Inflammatory macrophage (primary cell): ENCODE measurements around the gene EXD2.
"Not testable (repeated sequence)": the region's sequence is repeated elsewhere in the genome, so short reads cannot be mapped to it uniquely, and the experiment has no call there.

ENCODE experiments used
- DNase-seq, 2 donors: peaks; one replicate each; pipeline ENCODE4 v3.0.0-alpha.2; 2020 to 2022

The EXD2 gene

DNA sequence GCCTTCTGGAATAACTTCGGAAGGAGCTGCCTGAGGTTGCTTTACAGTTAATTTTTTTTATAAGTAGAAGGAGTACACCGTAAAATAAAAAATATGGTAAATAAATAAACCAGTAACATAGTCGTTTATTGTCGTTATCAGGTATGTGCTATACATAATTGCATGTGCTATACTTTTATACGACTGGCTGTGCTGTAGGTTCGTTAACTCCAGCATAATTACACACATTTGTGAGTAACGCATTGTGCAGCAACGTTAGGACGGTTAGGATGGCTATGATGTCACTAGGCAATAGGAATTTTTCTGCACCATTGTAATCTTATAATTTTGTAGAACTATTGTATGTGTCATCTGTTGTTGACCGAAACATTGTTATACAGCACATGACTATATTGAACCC, 8.5 kb downstream of the EXD2 start:
- DNase-seq = no peak

DNA sequence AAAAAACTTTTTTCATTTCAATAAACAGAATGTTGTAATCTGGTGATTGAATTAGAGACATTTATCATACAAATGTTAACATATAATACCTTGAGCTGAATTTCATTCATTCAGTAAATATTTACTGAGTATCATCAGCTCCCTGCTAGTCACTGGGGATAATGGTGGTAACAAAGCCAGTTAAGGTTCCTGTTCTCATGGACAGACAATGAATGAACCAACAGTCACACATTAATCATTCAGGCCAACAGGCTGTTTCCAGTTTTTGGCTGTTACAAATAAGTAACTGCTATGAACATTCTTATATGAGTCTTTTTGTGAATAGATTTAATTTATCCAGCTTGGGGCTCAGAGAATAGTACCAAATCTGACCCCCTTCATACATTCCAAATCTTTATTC, 13.5 kb downstream of the EXD2 start:
- DNase-seq = no peak

DNA sequence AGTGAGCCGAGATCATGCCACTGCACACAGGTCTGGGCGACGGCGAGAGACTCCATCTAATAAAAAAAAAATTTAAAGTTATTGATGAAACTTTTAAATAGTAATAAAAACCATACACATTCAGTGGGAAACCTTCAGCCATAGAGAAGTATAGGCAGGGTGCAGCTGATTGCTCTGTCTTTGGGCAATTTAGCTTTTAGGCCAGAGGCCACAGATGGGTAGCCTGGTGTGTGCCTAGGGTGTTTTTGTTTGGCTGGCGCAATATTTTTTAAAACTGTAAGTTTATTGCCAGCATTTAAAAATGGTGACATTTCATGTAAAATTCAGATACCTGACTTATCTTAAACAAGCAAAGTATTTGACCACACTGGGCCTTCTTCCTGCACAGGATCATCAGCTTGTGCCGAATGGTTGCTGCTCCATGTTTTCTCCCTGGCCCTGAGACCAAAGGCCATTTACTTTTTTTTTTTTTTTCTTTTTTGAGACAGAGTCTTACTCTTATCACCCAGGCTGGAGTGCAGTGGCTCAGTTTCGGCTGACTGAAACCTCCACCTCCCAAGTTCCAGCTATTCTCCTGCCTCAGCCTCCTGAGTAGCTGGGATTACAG, 16.2 kb downstream of the EXD2 start:
- DNase-seq = no peak

DNA sequence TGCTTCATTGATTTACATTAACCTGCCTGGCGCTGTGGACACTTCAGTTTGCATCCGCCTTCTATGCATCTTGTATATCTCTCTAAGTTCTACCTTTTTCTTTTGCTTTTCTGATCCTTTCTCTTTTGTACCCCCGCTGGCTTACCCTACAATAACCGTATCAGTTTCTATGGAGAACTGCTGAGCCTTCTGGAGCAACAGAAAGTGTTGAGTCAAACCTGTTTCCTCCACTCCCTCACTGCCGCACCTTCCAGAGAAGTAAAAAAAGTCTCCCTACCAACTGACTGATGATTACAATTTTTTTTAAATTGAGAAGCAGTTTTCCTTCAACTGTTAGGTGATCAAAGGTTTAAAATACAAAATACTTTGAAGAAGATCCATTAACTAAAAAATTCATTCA, 17.4 kb downstream of the EXD2 start:
- no peak for DNase-seq

DNA sequence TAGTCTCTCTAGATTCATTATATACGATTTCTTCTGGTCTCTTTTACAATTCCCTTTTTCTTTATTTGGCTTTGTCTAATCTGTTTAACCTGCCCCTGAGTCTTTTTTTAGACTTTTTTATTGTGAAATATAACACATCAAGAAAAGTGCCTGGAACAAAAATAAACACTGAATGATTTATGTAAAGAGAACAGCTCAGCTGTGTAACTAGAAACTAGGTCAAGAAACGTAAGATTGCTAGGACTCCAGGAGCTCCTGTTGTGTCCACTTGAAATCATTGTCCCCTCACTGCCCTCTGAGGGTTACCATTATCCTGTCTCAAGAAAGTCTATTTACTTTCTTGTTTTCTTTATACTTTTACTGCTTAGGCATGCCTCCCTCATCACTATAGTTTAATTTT, 23.1 kb downstream of the EXD2 start:
- no peak for DNase-seq

DNA sequence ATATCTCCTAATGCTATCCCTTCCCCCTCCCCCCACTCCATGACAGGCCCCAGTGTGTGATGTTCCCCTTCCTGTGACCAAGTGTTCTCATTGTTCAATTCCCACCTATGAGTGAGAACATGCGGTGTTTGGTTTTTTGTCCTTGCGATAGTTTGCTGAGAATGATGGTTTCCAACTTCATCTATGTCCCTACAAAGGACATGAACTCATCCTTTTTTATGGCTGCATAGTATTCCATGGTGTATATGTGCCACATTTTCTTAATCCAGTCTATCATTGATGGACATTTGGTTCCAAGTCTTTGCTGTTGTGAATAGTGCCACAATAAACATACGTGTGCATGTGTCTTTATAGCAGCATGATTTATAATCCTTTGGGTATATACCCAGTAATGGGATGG, 26.4 kb downstream of the EXD2 start:
- DNase-seq = not testable (repeated sequence)

DNA sequence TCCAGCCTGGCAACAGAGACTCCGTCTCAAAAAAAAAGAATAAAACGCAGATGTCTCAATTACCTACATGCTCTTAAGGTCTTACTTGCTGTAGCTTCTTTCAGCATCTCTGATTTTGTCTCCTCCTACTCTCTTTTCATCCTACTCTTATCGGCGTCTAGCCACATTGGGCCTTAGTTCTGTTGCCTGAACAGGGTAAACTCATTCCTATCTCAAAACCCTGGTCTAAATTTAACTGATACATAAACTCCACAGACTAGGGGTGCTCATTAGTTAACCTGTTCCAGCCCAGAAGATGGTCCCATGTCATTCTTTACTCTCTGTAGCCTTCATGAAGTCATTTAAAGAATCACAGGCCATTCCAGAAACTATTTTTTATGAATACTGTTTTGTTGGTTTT, 33.6 kb downstream of the EXD2 start:
- DNase-seq = no peak

DNA sequence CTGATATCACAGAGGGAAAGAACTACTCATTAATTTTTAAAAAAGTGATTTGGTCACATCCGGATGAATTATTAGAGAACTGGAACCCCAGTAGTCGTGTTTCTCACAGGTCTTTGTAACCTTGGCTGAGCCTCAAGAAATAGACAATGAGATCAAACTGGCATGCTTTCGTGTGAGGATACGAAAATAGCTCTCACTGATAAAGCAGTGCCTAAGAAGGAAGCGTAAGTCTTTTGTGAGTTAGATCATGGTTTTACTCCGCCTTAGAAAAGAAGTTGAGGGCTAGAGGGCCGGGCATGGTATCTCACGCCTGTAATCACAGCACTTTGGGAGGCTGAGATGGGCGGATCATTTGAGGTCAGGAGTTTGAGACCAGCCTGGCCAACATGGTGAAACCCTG, 34.9 kb downstream of the EXD2 start:
- DNase-seq = no peak

DNA sequence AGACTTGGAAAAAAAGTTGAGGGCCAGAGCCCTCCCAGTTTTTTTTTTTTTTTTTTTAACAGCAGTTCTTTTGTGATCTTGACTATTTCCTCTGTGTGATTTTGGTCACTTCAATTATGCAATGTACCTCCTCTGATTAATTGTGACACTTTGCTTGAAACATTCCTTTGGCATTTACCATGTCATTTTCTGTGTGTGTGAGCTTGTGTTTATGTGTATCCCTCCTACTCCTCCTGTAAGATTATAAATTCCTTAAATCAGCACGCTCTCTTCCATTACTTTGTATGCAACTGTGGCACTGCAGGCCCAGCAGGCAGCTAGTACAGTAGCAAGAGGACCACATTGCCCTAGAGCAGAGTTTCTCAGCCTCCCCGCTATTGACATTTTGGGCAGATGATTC, 35.4 kb downstream of the EXD2 start:
- DNase-seq = peak in 1 of 2 donors; percentile 8

DNA sequence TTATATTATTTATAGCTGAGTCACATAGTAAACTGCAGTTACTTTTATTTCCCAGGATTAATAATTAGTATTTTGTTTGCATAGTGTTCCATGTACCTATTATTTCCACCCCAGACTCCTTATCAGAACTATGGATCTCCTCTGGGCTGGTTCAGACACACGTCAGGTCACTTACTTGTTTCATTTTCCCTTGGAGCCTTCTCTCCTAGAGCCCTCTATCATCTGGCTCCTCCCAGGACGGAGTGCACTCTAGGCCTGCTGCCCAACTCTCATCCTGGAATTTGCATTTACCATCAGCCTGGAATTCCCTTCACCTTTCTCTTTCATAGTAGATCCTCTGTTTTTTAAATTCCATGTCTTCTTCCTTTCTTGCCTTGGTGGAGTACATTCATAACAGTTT, 40.2 kb downstream of the EXD2 start:
- no peak for DNase-seq

DNA sequence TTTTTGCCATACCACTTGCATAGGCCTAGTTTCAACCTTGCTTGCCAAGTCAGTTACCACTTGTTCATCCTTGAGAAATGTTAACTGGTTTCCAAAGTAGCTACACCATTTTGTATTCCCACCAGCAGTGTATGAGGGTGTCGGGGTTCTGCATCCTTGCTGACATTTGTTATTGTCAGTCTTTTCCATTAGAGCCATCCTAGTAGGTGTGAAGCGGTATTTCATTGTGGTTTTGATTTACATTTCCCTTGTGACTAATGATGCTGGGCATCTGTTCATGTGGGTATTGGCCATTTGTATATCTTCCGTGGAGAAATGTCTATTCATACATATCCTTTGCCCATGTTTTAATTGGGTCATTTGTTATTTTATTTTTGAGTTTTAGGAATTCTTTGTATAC, 41.1 kb downstream of the EXD2 start:
- no peak for DNase-seq

DNA sequence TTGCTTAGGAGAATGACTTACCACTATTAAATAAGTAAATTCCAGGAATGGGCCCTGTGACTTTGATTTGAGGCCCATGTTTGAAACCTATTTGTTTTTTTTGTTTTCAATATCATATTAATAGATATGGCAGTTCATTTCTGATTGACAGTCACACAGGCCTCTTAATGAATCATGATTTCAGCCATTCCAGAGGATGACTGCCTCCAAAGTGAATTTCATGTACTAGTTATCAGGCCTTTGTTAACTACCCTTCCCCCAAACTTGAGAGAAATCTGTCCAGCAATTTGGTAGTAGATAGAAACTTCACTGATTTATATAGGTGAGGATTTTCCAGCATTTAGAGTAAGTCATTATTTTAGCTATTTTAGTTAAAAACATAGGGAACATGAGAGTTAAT, 42.8 kb downstream of the EXD2 start:
- DNase-seq = no peak

DNA sequence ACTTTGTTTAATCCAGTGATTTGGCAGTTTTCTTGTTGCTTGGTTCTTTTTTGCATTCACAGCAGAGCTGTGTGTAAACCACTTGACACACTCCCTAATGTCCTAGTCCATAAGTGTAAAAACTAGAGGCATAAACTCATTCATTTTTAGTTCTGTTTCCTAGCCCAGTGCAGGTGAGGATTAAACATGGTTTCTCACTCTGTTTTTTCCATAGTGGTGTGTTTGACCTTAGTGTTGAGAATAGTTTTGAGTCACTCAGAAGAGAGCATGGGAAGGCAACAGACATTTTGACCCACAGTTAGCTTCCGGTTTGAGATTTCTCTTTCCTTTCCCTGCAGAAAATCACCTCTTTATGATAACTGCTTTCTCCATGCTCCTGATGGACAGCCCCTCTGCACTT, 44.4 kb downstream of the EXD2 start:
- no peak for DNase-seq

DNA sequence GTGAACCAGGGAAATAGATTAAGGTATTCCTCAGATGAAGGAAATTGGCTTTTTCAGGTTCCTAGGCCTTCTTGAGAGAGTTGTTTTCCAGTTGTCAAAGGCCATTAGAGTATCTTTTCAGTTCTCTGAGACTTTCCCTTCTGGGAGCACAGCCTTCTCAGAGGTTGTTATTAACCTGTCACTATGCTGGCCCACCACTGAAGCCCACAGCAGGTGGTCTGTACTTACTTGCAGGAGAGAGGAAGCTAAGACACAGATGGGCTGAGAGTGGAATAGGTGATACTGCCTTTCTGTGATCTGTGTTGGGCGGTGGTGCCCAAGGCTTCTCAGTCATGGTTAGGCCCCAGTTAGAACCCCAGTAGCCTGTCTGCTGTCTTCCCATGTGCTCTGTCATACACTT, 45.8 kb downstream of the EXD2 start:
- no peak for DNase-seq

DNA sequence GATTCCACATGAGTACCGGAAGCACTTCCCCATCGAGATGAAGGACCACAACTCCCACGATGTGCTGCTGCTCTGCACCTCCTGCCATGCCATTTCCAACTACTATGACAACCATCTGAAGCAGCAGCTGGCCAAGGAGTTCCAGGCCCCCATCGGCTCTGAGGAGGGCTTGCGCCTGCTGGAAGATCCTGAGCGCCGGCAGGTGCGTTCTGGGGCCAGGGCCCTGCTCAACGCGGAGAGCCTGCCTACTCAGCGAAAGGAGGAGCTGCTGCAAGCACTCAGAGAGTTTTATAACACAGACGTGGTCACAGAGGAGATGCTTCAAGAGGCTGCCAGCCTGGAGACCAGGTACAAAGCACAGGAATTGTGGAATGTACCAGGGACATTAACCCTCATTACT, 46.3 kb downstream of the EXD2 start:
- no peak for DNase-seq

DNA sequence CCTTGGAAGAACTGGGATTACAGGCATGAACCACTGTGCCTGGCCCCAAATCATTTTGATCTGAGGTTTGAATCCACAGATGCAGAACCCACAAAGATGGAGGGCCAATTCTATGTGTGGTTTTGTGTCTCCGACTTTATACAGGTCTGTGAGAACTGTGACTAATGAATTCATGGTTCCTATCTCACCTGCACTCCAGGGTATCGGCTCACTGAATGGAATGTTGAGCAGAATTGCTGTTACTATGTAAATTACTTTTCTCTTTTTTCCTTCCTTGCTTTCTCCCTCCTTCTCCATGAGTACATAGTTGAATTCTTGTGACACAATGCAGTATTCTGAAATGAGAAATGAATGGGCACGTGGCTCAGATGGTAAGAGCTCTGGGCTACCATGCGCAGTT, 47.6 kb downstream of the EXD2 start:
- DNase-seq = no peak

DNA sequence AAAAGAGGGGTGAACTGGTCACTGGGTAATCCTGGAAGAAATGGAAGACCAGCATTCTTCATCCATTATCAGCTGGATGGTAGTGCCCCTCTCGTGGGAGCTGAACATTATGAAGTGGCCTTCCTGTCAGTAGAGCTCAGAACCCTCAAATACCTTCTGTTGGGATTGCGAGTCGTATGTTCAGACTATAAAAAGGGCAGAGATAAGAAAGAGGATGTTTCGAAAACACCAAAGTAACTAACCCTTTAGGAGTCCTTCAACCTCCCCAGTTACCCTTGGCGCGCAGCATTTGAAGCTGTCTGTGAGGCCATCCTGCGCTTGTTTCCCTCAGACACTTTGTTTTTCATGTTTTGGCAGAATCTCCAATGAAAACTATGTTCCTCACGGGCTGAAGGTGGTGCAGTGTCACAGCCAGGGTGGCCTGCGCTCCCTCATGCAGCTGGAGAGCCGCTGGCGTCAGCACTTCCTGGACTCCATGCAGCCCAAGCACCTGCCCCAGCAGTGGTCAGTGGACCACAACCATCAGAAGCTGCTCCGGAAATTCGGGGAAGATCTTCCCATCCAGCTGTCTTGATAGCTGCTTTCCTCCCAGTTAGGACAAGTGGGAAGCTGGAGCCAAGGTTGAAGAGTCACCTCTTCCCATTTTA, 49.4 kb downstream of the EXD2 start:
- DNase-seq = no peak

DNA sequence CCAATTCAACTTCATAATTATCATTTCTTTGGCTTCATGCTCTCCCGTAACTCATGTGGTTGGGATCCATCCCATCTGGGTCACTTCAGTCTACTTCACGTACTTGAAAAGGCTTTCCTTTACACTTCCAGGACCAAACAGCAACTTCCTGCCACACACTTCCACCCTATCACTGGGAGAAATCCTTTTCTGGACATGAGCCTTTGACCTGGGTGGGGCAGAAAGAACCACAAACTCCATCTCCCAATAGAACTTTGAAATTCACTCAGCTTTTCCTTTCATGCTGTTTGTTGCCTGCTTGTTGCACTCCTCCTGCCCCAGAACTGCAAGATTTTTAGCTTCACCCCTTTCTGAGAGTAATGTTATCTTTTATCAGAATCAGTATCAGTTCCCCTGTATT, 50.3 kb downstream of the EXD2 start:
- DNase-seq = no peak

DNA sequence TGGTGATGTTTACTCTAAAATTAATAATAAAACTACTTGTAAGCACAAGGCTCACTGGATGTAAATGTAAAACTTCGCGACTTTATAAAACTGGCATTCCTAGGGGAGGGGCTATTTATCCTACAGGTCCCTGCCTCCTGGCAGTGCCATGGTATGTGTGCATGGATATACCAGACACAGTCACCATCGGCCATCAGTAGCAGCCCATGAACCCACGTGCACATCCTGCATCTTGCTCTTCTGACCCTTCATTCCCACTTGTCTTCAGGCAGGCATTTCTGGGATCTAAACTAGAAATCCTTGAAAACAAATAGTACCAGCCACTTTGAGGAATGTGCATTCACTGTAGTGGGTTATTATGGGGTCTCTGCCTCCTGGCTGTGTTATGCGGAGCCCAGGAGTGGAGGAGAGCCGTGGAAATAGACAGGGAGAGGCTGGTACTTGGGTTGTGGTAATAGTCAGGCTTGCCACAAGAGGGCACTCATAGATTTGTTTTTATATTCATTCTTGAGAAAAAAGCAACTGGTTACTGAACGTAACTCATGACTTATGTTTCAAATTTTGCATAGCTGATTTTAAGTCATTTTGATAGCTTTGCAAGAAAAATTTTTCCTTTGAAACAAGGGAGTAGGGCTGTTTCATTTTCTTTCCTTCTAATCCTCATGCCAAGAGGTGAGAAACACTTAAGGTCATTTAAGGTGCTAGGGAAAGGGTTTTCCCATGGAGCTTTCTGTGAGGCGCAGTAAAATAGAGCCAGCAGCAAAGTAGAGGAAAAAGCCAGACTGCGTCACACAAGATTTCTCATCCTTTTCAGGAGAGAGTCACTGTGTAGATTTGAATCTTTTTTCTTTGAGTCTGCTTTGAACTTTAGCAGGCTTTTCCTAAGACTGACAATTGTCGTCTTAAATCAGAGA, 51.3 kb downstream of the EXD2 start:
- DNase-seq = peak; percentile 67 to 75

DNA sequence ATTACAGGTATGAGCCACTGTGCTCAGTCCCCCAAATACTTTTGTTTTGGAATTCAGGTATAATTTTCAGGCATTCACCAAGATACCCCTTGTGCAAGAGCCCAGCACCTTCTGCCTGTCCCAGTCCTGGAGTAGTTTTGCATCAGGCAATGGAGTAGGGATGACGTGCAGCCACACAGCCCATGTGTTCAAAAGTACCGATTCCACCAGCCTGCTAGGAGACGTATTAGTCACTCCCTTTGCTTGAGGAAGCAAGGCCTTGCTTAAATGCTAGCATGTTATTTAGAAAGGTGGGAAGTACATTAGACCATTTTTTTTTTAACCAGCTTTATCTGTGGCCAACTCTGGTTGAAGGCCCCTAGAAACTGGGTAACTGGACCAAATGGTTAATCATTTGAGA, 53.6 kb downstream of the EXD2 start:
- peak in 1 of 2 donors; percentile 15 for DNase-seq

DNA sequence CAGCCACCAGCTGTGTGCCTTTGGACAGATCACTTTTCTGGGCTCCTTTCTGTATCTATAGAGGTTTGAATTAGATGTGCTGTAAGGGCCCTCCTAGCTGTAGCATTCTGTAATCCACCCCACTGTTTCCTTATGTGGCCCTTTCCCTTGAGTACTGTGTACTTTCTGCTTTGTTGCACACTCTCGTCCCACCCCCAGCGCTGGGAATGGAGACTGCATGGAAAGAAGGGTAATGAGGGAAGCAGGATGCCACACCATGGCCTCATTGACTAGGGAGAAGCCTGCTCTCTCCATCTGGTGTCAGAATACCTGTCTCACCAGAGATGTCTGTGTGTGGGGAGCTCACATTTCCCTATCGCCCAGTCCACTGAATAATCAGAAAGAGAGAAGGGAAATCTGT, 55.0 kb downstream of the EXD2 start:
- no peak for DNase-seq

DNA sequence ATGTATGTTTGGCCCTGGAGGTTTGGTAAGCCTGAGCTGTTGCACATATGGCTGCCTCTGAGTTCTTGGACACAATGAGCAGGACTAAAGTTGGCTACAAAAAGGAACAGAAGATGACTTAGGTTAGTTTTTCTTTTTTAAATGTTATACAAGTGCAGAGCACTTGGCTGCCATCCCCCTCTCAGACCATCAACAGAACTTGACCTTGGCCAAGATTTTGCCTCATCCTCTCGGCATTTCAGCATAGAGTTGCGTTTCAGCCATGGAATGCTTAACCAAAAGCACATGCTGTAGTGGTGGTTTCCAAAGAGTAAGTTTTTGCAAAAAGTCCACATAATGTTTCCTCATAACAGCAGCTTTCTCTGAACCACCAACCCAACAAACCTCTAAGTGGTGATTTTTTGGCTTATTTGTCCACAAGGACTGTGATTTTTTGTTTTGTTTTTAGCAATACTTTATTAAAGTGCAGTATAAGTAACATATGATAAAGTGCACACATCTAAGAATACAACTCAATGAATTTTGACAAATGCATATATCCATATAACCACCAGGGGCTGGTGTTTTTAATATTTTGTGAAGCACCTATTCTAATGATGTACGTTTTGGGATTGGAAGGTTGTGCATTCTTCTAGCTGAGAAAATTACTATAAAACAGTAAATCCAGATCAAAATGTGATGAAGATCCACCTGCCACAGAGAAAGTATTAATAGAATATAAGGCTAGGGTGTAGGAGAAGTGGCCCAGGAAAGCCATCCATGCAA, 56.6 kb downstream of the EXD2 start:
- DNase-seq = no peak

DNA sequence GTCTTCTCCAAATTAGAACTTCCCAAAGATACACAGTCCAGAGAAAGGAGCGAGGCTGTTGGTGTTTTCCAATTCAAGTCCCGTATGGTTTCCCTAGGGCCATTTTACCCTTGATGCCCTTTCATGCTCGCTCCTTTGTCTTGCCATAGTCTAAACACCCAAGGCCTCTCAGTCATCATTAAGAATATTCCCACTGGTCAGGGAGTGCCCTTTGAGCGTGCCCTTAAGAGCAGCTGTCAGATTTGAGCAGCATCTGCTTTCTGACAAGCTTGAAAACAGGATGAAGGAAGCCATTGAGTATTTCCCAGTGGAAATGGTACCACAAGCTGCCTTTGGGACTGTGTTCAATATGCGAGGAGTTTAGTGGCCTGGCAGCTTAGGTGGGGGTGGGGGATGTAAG, 58.3 kb downstream of the EXD2 start:
- no peak for DNase-seq
